ENCODE results near the gene RAB3C.
"Not testable (repeated sequence)": the region's sequence is repeated elsewhere in the genome, so short reads cannot be mapped to it uniquely, and the experiment has no call there.

RAB3C gene

GRCh38 chr5:58582803-58583491 lies at the start of gene RAB3C:
TSS of gene RAB3C (plus strand) at chr5:58583075. CDS start at chr5:58583209, 134 bp downstream.
- DNase-seq, result peak; percentile 81 to 96

GRCh38 chr5:58541935-58542334 lies 40.9 kb upstream of the RAB3C start:
- not testable (repeated sequence) for DNase-seq

- no peak for DNase-seq
Observed at GRCh38 chr5:58542709-58543108, 40.2 kb upstream of the RAB3C start.

GRCh38 chr5:58543723-58544122 lies 39.2 kb upstream of the RAB3C start:
- DNase-seq, result no peak

- DNase-seq, result no peak
Observed at GRCh38 chr5:58544195-58544594, 38.7 kb upstream of the RAB3C start.

GRCh38 chr5:58544926-58545325 lies 37.9 kb upstream of the RAB3C start:
- DNase-seq, result no peak

- no peak for DNase-seq
Observed at GRCh38 chr5:58545912-58546311, 37.0 kb upstream of the RAB3C start.

- no peak for DNase-seq
Observed at GRCh38 chr5:58548068-58548467, 34.8 kb upstream of the RAB3C start.

- DNase-seq, result no peak
Observed at GRCh38 chr5:58551492-58551891, 31.4 kb upstream of the RAB3C start.

- DNase-seq, result not testable (repeated sequence)
Observed at GRCh38 chr5:58557665-58558338, 25.1 kb upstream of the RAB3C start.

- DNase-seq, result not testable (repeated sequence)
Observed at GRCh38 chr5:58563016-58563700, 19.7 kb upstream of the RAB3C start.

- DNase-seq, result not testable (repeated sequence)
Observed at GRCh38 chr5:58564043-58564832, 18.6 kb upstream of the RAB3C start.

- DNase-seq, result no peak
Observed at GRCh38 chr5:58565033-58565432, 17.8 kb upstream of the RAB3C start.

- DNase-seq, result no peak
Observed at GRCh38 chr5:58571501-58571900, 11.4 kb upstream of the RAB3C start.

GRCh38 chr5:58572973-58573372 lies 9.9 kb upstream of the RAB3C start:
- not testable (repeated sequence) for DNase-seq

- no peak for DNase-seq
Observed at GRCh38 chr5:58579781-58580180, 3.1 kb upstream of the RAB3C start.

GRCh38 chr5:58582019-58582802 lies 664 bp upstream of the RAB3C start:
- no peak for DNase-seq

GRCh38 chr5:58595952-58596351 lies 13.1 kb downstream of the RAB3C start:
- no peak for DNase-seq

GRCh38 chr5:58598440-58598839 lies 15.6 kb downstream of the RAB3C start:
- DNase-seq, result no peak

GRCh38 chr5:58599217-58599616 lies 16.3 kb downstream of the RAB3C start:
- DNase-seq, result no peak

- DNase-seq, result not testable (repeated sequence)
Observed at GRCh38 chr5:58600613-58601012, 17.7 kb downstream of the RAB3C start.

GRCh38 chr5:58602889-58603288 lies 20.0 kb downstream of the RAB3C start:
- not testable (repeated sequence) for DNase-seq
